HepG2 (cell line): ENCODE data around the gene ENGASE. TPM values are rescaled to one million over a fixed set of nuclear protein-coding genes. Genes with fewer than 3 reads are reported as not detected.

Experiments
- ATAC-seq: fragments of 200-7000 bp; cut with Tn5 transposase; 3 replicates; pipeline ENCODE4 v1.9.1; 2020; ENCODE audit warnings: mild to moderate bottlenecking, moderate library complexity
- BruUV-seq: library from RNA; stranded (reverse); fragments of 400-500 nt; replicated peaks from 2 replicates; lab custom pipeline; 2021; lab: Mats Ljungman, UMichigan
- CTCF ChIA-PET: fragments of 300-600 bp; formaldehyde crosslinking; extraction: SDS; loops from one replicate; lab custom pipeline; 2021; ENCODE audit warnings: low total read pairs, inconsistent platforms, low intra/inter-chr PET ratio; lab: Yijun Ruan, JAX
- POLR2A ChIA-PET: fragments of 350-600 bp; sonication (Branson Sonifier 250); formaldehyde crosslinking; loops from one replicate; lab custom pipeline; 2020; ENCODE audit warnings: antibody characterized with exemption, inconsistent platforms; lab: Yijun Ruan, JAX
- DNase-seq: peaks from one replicate; pipeline ENCODE4 v3.0.0-alpha.2; 2015; ENCODE audit warnings: low spot score
- FAIRE-seq: peaks from 3 replicates; lab custom pipeline; 2011; peaks lifted over from hg19 to GRCh38; lab: Jason Lieb, UNC
- H2AFZ ChIP-seq: one replicate; pipeline ENCODE4 v1.6.1; 2011; ENCODE audit warnings: low read length, inconsistent platforms
- H3K27ac ChIP-seq: fragments of 300-600 bp; 3 replicates; pipeline ENCODE4 v1.8.0; 2011; ENCODE audit warnings: mixed run types, mild to moderate bottlenecking, mixed read lengths, low read length, inconsistent platforms; ENCODE audit not compliant: insufficient read depth; ENCODE audit errors: extremely low read length
- H3K27me3 ChIP-seq, 2 experiments: fragments of 200-600 bp in 1 of 2; 2 replicates in 1 of 2; 3 replicates in 1 of 2; pipeline versions ENCODE4 v1.6.0 to v1.8.0; 2011; ENCODE audit warnings: low read length in 2 of 2, mild to moderate bottlenecking in 2 of 2, moderate library complexity in 2 of 2, inconsistent platforms in 1 of 2; ENCODE audit not compliant: insufficient read depth in 2 of 2, control insufficient read depth in 1 of 2
- H3K36me3 ChIP-seq, 2 experiments: fragments of 200-600 bp in 1 of 2; replicated peaks in 1 of 2; 2 replicates in 1 of 2; 3 replicates in 1 of 2; pipeline versions ENCODE4 v1.5.1 to v1.8.0; 2011; ENCODE audit warnings: low read length in 2 of 2, inconsistent platforms in 1 of 2; ENCODE audit not compliant: insufficient read depth in 2 of 2, control insufficient read depth in 1 of 2
- H3K4me1 ChIP-seq: 2 replicates; pipeline ENCODE4 v1.5.1; 2012; ENCODE audit warnings: low read length, inconsistent platforms; ENCODE audit not compliant: insufficient read depth
- H3K4me2 ChIP-seq: 2 replicates; pipeline ENCODE4 v1.6.0; 2011; ENCODE audit warnings: low read depth, low read length, inconsistent platforms
- H3K4me3 ChIP-seq, 3 experiments: fragments of 200-600 bp in 1 of 3; sonication (generic), shearing (Covaris generic) in 1 of 3; replicated peaks in 1 of 3; 2 replicates each; pipeline ENCODE4 v1.5.1; 2011 to 2016; ENCODE audit warnings: low read length in 3 of 3, inconsistent platforms in 2 of 3, low read depth in 2 of 3, mild to moderate bottlenecking in 2 of 3, control low read depth in 1 of 3, mixed read lengths in 1 of 3; ENCODE audit not compliant: insufficient read depth in 1 of 3
- H3K79me2 ChIP-seq: one replicate; pipeline ENCODE4 v1.6.1; 2011; ENCODE audit warnings: low read length, inconsistent platforms; ENCODE audit not compliant: insufficient read depth
- H3K9ac ChIP-seq: 2 replicates; pipeline ENCODE4 v1.6.0; 2011; ENCODE audit warnings: mild to moderate bottlenecking, low read depth, low read length, inconsistent platforms; ENCODE audit not compliant: insufficient read depth
- H3K9me3 ChIP-seq: 2 replicates; pipeline ENCODE4 v1.5.1; 2012; ENCODE audit warnings: mild to moderate bottlenecking, low read length
- H4K20me1 ChIP-seq: 2 replicates; pipeline ENCODE4 v1.6.0; 2011; ENCODE audit warnings: inconsistent platforms, mild to moderate bottlenecking, low read length, moderate library complexity; ENCODE audit not compliant: insufficient read depth
- AHDC1 ChIP-seq: sonication (generic); formaldehyde crosslinking; IDR thresholded peaks from 2 replicates; pipeline ENCODE4 v1.5.1; 2020; ENCODE audit warnings: mild to moderate bottlenecking, missing genetic modification reagents, borderline replicate concordance
- CCAR2 ChIP-seq: fragments of 200-400 bp; formaldehyde crosslinking; optimal IDR thresholded peaks from 2 replicates; pipeline ENCODE3; 2018; ENCODE audit warnings: low read depth, mild to moderate bottlenecking, low read length, moderate library complexity
- CTCF ChIP-seq: sonication (generic); formaldehyde crosslinking; IDR thresholded peaks from 2 replicates; pipeline ENCODE4 v1.5.0; 2020; ENCODE audit warnings: mild to moderate bottlenecking, missing genetic modification reagents, moderate library complexity
- JARID2 ChIP-seq: sonication (generic); formaldehyde crosslinking; IDR thresholded peaks from 2 replicates; pipeline ENCODE4 v1.8.1; 2023; ENCODE audit warnings: missing genetic modification reagents, inconsistent platforms; ENCODE audit not compliant: insufficient replicate concordance
- PCBP2 ChIP-seq: fragments of 200-400 bp; formaldehyde crosslinking; optimal IDR thresholded peaks from 2 replicates; pipeline ENCODE3; 2018; ENCODE audit warnings: low read length, low read depth; ENCODE audit not compliant: poor library complexity, severe bottlenecking
- PTBP1 ChIP-seq: fragments of 200-400 bp; formaldehyde crosslinking; IDR thresholded peaks from 2 replicates; pipeline ENCODE4 v1.6.1; 2018; ENCODE audit warnings: low read length, low read depth; ENCODE audit not compliant: poor library complexity, severe bottlenecking
- ZBTB10 ChIP-seq: sonication (generic); formaldehyde crosslinking; IDR thresholded peaks from 2 replicates; pipeline ENCODE4 v1.4.0; 2020; ENCODE audit warnings: missing genetic modification reagents, borderline replicate concordance
- ZBTB46 ChIP-seq: sonication (generic); formaldehyde crosslinking; IDR thresholded peaks from 2 replicates; pipeline ENCODE4 v1.4.0; 2020; ENCODE audit warnings: mild to moderate bottlenecking, missing genetic modification reagents, borderline replicate concordance
- ZNF652 ChIP-seq: IDR thresholded peaks from 2 replicates; pipeline ENCODE4 v1.6.1; 2016; ENCODE audit warnings: low read depth, borderline replicate concordance
- WGBS: methylation state at CpG from one replicate; pipeline ENCODE4 v1.1.6; 2017; ENCODE audit warnings: low lambda C conversion rate; 5-methylcytosine and 5-hydroxymethylcytosine counted together
- in situ Hi-C: cut with HindIII; loops from 2 replicates; pipeline ENCODE4 v1.10.0; 2017; ENCODE audit warnings: low pct_unique_long_range_greater_than_20kb; ENCODE audit not compliant: extremely low pct_ligation_motif_present
- intact Hi-C: fragments of 100-400 bp; cut with micrococcal nuclease; formaldehyde crosslinking; loops from one replicate; pipeline ENCODE4 v1.10.0; 2022; ENCODE audit not compliant: unreplicated experiment
- polyA plus RNA-seq, 8 experiments: library from polyadenylated mRNA; depleted of rRNA in 3 of 8; stranded (reverse) in 7 of 8; unstranded in 1 of 8; fragments of >200 nt; fragmentation: Illumina TruSeq in 4 of 8; extraction: Trizol in 4 of 8; gene quantifications; 2 replicates each; pipeline versions ENCODE4 v1.2.1 to v1.2.3, GENCODE V29; 2011 to 2016; ENCODE audit warnings: low read depth in 4 of 8, missing spikeins in 1 of 8, mixed read lengths in 1 of 8; ENCODE audit not compliant: insufficient read depth in 1 of 8
- total RNA-seq, 5 experiments: library from RNA; depleted of rRNA; stranded (reverse); fragments of >200 nt; fragmentation: Illumina TruSeq; extraction: Trizol; gene quantifications; 2 replicates each; pipeline ENCODE4 v1.2.3, GENCODE V29; 2016; ENCODE audit warnings: low read depth in 1 of 5

ENGASE gene
- total and polyA plus RNA-seq, 2 of the 13 experiments (the other 11 are each of a cell fraction or from before 2014, with no cell fraction given) = 10.6 to 18.1 TPM

GRCh38 chr17:79075446-79075750 is 774 bp downstream of the ENGASE start (continued):
- 0 out of 2 replicates have a peak, but pooled peaks have one; percentile 14 for TF ChIP-seq AHDC1 (CRISPR knock-in tag)

GRCh38 chr17:79075861-79076406 is 1.3 kb downstream of the ENGASE start:
- Histone ChIP-seq H3K4me2 (peak overlapping the region; percentile 94), H2AFZ (no peak overlapping the region), H3K9ac (peak overlapping the region; percentile 78; the same call in 1 of the 2 replicates), H3K27me3 (peaks cover 0 to 13% of the 10 kb centered on the region in 2 experiments; a peak in 2 of 5 replicates), H4K20me1 (no peaks in the 10 kb centered on the region), H3K4me1 (peaks cover 41% of the 10 kb centered on the region), H3K79me2 (peaks cover 5% of the 10 kb centered on the region), H3K4me3 (peak overlapping the region; percentile 78 to 87 (median 83); a peak in 5 of 6 replicates), H3K9me3 (no peaks in the 10 kb centered on the region), H3K36me3 (peaks cover 6 to 29% of the 10 kb centered on the region in 2 experiments; a peak in 4 of 5 replicates), H3K27ac (no peak overlapping the region)
- ChIA-PET POLR2A (interaction anchor here (4.0 kb wide), 1 partner anchor 49 kb away, joined by 95 read pairs; no protein-coding TSS in a partner anchor), CTCF (no interaction called here)
- DNase-seq = no peak
- intact Hi-C loops = loop anchor here (5.0 kb wide), 1 partner anchor 59 kb away; no protein-coding TSS in a partner anchor
- 83% methylated on average over 9 of the region's 9 CpGs for WGBS
- no peak for FAIRE-seq
- TSS peak; percentile 77 for BruUV-seq
- in situ Hi-C loops = no loop called here
- ATAC-seq = no peak
- TF ChIP-seq ZBTB10 (no peak), CTCF (no peak), CCAR2 (no peak), ZBTB46 (CRISPR knock-in tag) (no peak), PTBP1 (no peak), ZNF652 (CRISPR knock-in tag) (no peak), PCBP2 (no peak), JARID2 (CRISPR knock-in tag) (no peak)
